HG03064 (cell line): Measurements from ENCODE around the gene SHLD2.
"Not testable (repeated sequence)": the region's sequence is repeated elsewhere in the genome, so short reads cannot be mapped to it uniquely, and the experiment has no call there.

Source experiments
- ATAC-seq: cut with Tn5 transposase; IDR thresholded peaks from one replicate; pipeline ENCODE4 v1.9.1; 2021; ENCODE audit warnings: low read depth; ENCODE audit not compliant: unreplicated experiment

The SHLD2 gene

GRCh38 chr10:87084291-87084782 is 10.7 kb upstream of the SHLD2 start:
- peak; percentile 70 for ATAC-seq

- no peak for ATAC-seq
Measured at GRCh38 chr10:87085537-87085936, 9.5 kb upstream of the SHLD2 start.

GRCh38 chr10:87089746-87090145 is 5.3 kb upstream of the SHLD2 start:
- no peak for ATAC-seq

GRCh38 chr10:87090779-87091178 is 4.2 kb upstream of the SHLD2 start:
- ATAC-seq = no peak

- ATAC-seq = no peak
Measured at GRCh38 chr10:87092376-87092860, 2.6 kb upstream of the SHLD2 start.

- ATAC-seq = no peak
Measured at GRCh38 chr10:87092861-87093631, 2.0 kb upstream of the SHLD2 start.

GRCh38 chr10:87093632-87094372 is 1.2 kb upstream of the SHLD2 start:
- peak; percentile 16 for ATAC-seq

- ATAC-seq = peak; percentile 46
Measured at GRCh38 chr10:87095236-87095945, 385 bp downstream of the SHLD2 start.

GRCh38 chr10:87101996-87102395 is 7.0 kb downstream of the SHLD2 start:
- ATAC-seq = no peak

- not testable (repeated sequence) for ATAC-seq
Measured at GRCh38 chr10:87104727-87105126, 9.7 kb downstream of the SHLD2 start.

- no peak for ATAC-seq
Measured at GRCh38 chr10:87105446-87106124, 10.6 kb downstream of the SHLD2 start.

- ATAC-seq = not testable (repeated sequence)
Measured at GRCh38 chr10:87118122-87118521, 23.1 kb downstream of the SHLD2 start.

- ATAC-seq = not testable (repeated sequence)
Measured at GRCh38 chr10:87119029-87119428, 24.0 kb downstream of the SHLD2 start.

- ATAC-seq = not testable (repeated sequence)
Measured at GRCh38 chr10:87123351-87123750, 28.3 kb downstream of the SHLD2 start.

- not testable (repeated sequence) for ATAC-seq
Measured at GRCh38 chr10:87127048-87127447, 32.0 kb downstream of the SHLD2 start.

GRCh38 chr10:87127607-87128156 is 32.7 kb downstream of the SHLD2 start:
- not testable (repeated sequence) for ATAC-seq

GRCh38 chr10:87132176-87132575 is 37.2 kb downstream of the SHLD2 start:
- not testable (repeated sequence) for ATAC-seq

- ATAC-seq = not testable (repeated sequence)
Measured at GRCh38 chr10:87133936-87134335, 38.9 kb downstream of the SHLD2 start.

- ATAC-seq = not testable (repeated sequence)
Measured at GRCh38 chr10:87134440-87134839, 39.4 kb downstream of the SHLD2 start.

- not testable (repeated sequence) for ATAC-seq
Measured at GRCh38 chr10:87137478-87137877, 42.5 kb downstream of the SHLD2 start.
